C1 segment of cervical spinal cord (tissue), 14 donors: ENCODE results near the gene LRBA.
"Not testable (repeated sequence)": the region's sequence is repeated elsewhere in the genome, so short reads cannot be mapped to it uniquely, and the experiment has no call there.

Experiments
- DNase-seq, 14 donors: peaks; one replicate each; lab custom pipeline; 2025; lab: John Stamatoyannopoulos, UW

LRBA gene

DNA sequence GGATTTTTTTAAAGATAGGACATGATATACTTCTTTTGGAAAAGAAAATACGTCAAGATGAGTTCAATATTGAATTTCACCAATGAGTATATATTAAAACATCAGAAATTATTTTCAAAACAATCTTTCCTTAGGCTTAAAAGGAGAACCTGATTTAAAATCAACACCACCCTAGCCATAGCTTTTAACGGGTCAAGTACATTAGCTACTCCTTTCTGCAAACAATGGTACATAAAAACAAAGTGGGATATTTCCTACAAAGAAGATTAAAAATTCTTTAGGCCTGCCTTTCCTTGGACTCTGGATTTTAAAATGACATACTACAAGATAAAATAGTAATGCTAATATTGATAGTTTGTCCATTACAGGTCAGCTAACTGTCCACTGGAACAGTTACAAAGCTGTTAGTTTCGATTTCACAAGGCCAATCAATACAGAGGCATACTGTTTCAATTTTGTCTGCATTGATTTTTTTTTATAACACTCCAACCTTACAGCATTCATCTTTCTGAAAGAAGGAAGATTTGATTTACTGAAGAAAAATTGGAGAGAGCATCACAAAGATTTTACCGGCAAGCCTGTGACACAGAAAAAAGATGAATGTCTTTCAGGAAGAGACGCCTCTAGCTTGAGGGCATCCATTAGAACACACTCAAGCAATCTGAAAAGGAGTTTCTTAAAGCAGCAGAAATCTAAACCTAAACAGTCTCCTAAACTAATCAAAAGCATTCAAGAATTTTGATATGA lies 335.9 kb downstream of the LRBA start:
- no peak for DNase-seq

- no peak for DNase-seq
Measured at GRCh38 chr4:150673793-150674192, 341.3 kb downstream of the LRBA start.

DNA sequence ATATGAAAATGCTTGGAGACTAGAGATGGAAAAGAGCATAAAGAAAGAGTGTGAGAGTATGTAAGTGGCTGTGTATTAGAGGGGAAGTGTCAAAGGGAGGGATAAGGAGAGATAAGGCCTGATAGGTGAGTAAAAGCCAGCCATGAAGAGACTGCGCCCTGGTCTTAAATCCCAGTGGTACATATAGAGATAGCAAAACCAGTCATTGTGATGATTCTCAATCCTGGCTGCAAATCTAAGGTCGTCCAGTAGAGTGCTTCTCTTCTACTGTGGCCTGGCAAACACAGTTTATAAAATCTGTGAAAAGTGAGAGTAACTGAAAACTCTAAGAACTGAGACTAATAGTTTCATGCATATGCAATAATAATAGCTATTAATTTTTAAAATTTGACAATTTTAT lies 346.3 kb downstream of the LRBA start:
- no peak for DNase-seq

DNA sequence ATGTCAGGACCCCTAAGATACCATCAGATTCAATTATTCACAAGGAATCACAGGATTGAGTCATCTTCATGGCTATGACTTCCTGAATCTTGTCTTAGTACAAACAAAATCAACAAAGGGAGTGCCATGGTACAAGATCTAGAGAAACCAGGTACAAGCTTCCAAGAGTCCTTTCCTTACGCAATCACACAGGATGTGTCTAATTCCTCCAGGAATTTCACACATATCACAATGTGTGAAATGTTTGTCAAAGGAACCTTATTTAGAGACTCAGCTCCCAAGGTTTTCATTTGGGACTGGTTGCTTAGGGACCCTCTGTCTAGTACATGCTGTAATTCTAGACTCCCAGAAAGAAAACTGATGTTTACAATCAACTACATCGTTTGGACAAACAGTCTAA lies 350.1 kb downstream of the LRBA start:
- DNase-seq, result no peak

DNA sequence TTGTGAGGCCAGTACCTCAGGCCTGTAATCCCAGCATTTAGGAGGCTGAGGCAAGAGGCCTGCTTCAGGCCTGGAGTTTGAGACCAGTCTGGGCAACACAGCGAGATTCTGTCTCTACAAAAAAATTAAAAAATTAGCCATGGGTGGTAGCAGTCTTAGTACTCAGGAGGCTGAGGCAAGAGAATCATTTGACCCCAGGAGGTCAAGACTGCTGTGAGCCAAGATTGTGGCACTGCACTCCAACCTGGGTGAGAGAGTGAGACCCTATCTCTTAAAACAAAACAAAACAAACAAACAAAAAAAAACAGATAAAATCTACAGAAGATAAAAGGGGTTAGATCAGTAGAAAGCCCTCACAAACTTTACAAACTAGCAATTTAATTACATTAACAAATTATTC lies 352.4 kb downstream of the LRBA start:
- no peak for DNase-seq

- not testable (repeated sequence) for DNase-seq
Measured at GRCh38 chr4:150661551-150661950, 353.5 kb downstream of the LRBA start.

- not testable (repeated sequence) for DNase-seq
Measured at GRCh38 chr4:150658258-150658657, 356.8 kb downstream of the LRBA start.

GRCh38 chr4:150656891-150657290 lies 358.2 kb downstream of the LRBA start:
- DNase-seq, result no peak

- no peak for DNase-seq
Measured at GRCh38 chr4:150650751-150651150, 364.3 kb downstream of the LRBA start.

GRCh38 chr4:150648123-150648522 lies 367.0 kb downstream of the LRBA start:
- no peak for DNase-seq

- DNase-seq, result no peak
Measured at GRCh38 chr4:150647008-150647407, 368.1 kb downstream of the LRBA start.

GRCh38 chr4:150641612-150642011 lies 373.5 kb downstream of the LRBA start:
- no peak for DNase-seq

- DNase-seq, result no peak
Measured at GRCh38 chr4:150632639-150633038, 382.4 kb downstream of the LRBA start.

DNA sequence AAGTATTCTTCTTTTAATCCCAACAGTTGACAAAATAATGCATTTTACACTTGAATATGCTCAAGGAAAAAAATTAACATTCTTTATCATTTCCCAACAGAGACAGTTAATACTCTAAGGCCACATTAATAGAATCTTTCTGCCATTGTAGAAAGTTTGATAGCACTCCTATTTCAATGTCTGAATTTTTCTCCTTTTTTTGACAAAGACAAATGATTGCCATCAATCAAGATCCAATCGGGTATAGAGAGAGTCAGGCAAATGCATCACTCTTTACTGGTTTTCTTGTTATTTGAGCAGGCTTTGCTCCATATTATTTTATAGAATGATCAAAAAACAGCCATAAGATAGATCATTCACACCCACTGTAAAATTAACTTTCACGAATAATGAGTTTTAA lies 387.0 kb downstream of the LRBA start:
- DNase-seq, result no peak

DNA sequence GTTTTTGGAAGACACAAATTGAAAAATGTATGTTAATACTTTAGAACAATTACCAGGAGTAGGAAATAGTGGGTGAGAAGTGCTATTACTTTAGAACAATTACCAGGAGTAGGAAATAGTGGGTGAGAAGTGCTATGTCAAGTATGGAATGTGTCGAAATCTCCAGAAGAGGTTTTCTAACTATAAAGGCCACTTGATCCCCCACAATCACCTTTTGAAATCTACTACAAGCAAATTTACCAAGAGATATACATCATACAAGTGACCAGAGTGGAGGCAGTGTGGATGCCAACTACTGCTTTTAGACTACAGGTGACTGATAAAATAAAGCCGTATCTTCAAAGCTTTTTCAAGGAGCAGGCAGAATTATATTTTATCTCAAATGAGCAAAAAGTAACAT lies 390.1 kb downstream of the LRBA start:
- no peak for DNase-seq

DNA sequence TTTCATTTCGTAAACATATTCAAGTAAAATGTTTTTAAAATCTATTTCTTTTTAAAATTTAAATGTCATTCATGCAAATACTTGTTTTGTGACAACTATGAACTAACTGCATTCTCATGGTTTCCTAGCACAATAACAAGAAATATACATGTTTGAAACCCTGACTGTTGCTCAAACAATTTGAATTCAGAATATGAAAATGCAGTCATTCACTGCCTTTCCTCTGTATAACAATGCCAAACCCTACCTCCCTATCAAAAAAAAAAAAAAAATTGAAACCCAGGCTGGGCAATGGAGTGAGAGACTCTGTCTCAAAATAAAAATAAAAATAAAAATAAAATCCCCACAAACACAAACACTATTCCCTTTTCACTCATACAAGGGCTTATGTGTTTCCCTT lies 391.0 kb downstream of the LRBA start:
- no peak for DNase-seq

DNA sequence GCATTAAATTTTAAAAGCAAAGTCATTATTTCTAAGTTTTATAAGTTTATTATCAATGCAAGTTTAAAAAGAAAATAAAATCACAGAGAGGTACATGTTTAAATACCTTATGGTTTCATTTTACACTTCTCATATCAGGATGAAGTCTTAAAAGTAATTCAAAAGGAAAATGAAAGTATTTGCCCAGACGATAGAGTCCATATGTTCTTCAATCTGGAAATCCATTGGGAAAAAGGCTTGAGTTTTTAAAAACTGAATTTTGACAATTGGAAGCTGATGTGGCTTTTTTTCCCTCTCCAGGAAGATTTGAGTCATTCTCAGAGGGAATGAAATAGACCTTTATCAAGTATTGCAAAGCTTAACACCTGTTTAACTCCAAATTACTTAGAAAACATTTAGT lies 396.0 kb downstream of the LRBA start:
- DNase-seq, result no peak

DNA sequence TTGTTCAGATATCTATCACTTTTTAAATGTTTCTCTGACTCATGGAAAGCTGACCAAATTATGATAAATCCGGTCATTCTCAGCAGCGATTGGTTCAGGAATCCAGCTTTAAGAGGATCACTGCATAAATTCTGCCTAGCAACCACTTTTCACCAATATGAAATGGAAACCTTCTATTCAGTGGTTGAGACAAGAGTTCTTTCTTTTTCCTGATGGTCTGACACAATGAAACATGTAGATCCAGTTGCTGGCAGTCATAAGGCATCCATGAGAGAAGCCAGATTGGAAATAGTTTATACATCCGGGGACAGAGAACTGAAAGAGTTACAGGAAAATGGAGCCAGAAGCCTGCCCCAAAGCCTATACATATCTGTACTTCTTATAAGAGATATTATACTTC lies 406.0 kb downstream of the LRBA start:
- no peak for DNase-seq

- no peak for DNase-seq
Measured at GRCh38 chr4:150600812-150601445, 414.2 kb downstream of the LRBA start.

GRCh38 chr4:150599547-150599946 lies 415.5 kb downstream of the LRBA start:
- DNase-seq, result no peak

GRCh38 chr4:150598909-150599308 lies 416.2 kb downstream of the LRBA start:
- DNase-seq, result no peak

GRCh38 chr4:150593996-150594395 lies 421.1 kb downstream of the LRBA start:
- no peak for DNase-seq

DNA sequence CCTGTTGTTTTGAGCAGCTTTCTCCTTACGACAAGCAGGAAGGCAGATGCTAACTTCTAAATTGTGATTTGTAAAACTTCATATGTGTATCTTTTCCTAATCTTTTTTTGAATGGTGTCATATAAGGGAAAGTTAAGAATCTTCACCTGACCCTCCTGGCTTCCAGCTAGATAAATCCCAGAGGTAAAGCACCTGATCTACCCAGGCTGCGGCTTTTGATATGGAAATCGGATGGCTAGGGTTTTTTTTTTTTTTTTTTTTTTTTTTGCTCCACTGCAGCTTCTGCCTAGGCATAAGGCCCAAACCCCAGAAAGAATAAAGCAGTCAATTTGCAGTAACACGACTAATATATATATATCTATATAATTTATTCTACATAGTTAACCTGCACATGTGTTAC lies 423.2 kb downstream of the LRBA start:
- no peak for DNase-seq

- DNase-seq, result no peak
Measured at GRCh38 chr4:150591406-150591805, 423.7 kb downstream of the LRBA start.
